ENCODE measurements around the gene C17orf67.
A peak's percentile ranks its signal among the peaks of the same experiment; 100 is the strongest.

The C17orf67 gene

GRCh38 chr17:56833809-56834379, at the start of gene C17orf67, which contains the start of gene DGKE:
Gene C17orf67 (minus strand): TSS chr17:56833920. CDS start chr17:56815810, 18,110 bp downstream.
Gene DGKE (plus strand): TSS chr17:56834151. CDS start chr17:56834796, 645 bp downstream.
- peak; percentile 100 for DNase-seq

- DNase-seq = no peak
Measured at GRCh38 chr17:56881685-56882295, 48.1 kb upstream of the C17orf67 start.

- no peak for DNase-seq
Measured at GRCh38 chr17:56880571-56880970, 46.9 kb upstream of the C17orf67 start.

GRCh38 chr17:56880133-56880532, 46.4 kb upstream of the C17orf67 start:
- no peak for DNase-seq

- DNase-seq = no peak
Measured at GRCh38 chr17:56879280-56879679, 45.6 kb upstream of the C17orf67 start.

- DNase-seq = no peak
Measured at GRCh38 chr17:56876766-56877179, 43.1 kb upstream of the C17orf67 start.

- DNase-seq = no peak
Measured at GRCh38 chr17:56870081-56870651, 36.4 kb upstream of the C17orf67 start.

- DNase-seq = no peak
Measured at GRCh38 chr17:56868716-56869115, 35.0 kb upstream of the C17orf67 start.

GRCh38 chr17:56867948-56868376, 34.2 kb upstream of the C17orf67 start:
- DNase-seq = no peak

- peak; percentile 22 for DNase-seq
Measured at GRCh38 chr17:56866496-56866895, 32.8 kb upstream of the C17orf67 start.

- DNase-seq = no peak
Measured at GRCh38 chr17:56866076-56866475, 32.4 kb upstream of the C17orf67 start.

GRCh38 chr17:56863974-56864373, 30.3 kb upstream of the C17orf67 start:
- no peak for DNase-seq

- DNase-seq = no peak
Measured at GRCh38 chr17:56861899-56862298, 28.2 kb upstream of the C17orf67 start.

GRCh38 chr17:56851008-56851407, 17.3 kb upstream of the C17orf67 start:
- no peak for DNase-seq

- no peak for DNase-seq
Measured at GRCh38 chr17:56850591-56850990, 16.9 kb upstream of the C17orf67 start.

- DNase-seq = no peak
Measured at GRCh38 chr17:56849131-56849530, 15.4 kb upstream of the C17orf67 start.

GRCh38 chr17:56847106-56847505, 13.4 kb upstream of the C17orf67 start:
- no peak for DNase-seq

GRCh38 chr17:56845934-56846333, 12.2 kb upstream of the C17orf67 start:
- DNase-seq = no peak

- DNase-seq = no peak
Measured at GRCh38 chr17:56842577-56842976, 8.9 kb upstream of the C17orf67 start.

- DNase-seq = no peak
Measured at GRCh38 chr17:56838687-56839086, 5.0 kb upstream of the C17orf67 start.

GRCh38 chr17:56835264-56835585, 1.5 kb upstream of the C17orf67 start:
- no peak for DNase-seq

GRCh38 chr17:56834380-56835263, 902 bp upstream of the C17orf67 start:
- peak; percentile 80 for DNase-seq

GRCh38 chr17:56833057-56833808, 487 bp downstream of the C17orf67 start:
- peak; percentile 81 for DNase-seq
